ENCODE data around the gene DCC. TPM values are rescaled to one million over a fixed set of nuclear protein-coding genes. Genes with fewer than 3 reads are reported as not detected.

The DCC gene
- total RNA-seq, 3 donors from 2014 or later (not counting 1 experiment from before 2014, with no cell fraction given) = not detected

- H3K9me3 Mint-ChIP-seq = peaks cover 7 to 11% of the 10 kb centered on the region in 2 donors
- Histone ChIP-seq H3K27me3 (ENCODE audit: control insufficient read depth, insufficient read depth, low read length) (no peaks in the 10 kb centered on the region), H3K4me1 (ENCODE audit: control insufficient read depth, insufficient read depth, low read length) (no peaks in the 10 kb centered on the region), H3K27ac (ENCODE audit: low read length) (no peak overlapping the region), H3K4me3 (ENCODE audit: low read length) (no peak overlapping the region), H3K36me3 (ENCODE audit: control insufficient read depth, insufficient read depth, low read length) (no peaks in the 10 kb centered on the region), H3K9me3 (ENCODE audit: control insufficient read depth, insufficient read depth, low read length) (no peaks in the 10 kb centered on the region)
- ATAC-seq (no peak), DNase-seq (no peak)
- no peak for TF ChIP-seq CTCF (IDR thresholded peaks at IDR 0.05)
- H3K36me3 Mint-ChIP-seq = no peaks in the 10 kb centered on the region
- no peaks in the 10 kb centered on the region for H3K4me1 Mint-ChIP-seq
- 78% methylated on average over 4 of the region's 6 CpGs for WGBS (ENCODE audit: insufficient coverage)
- H3K4me3 Mint-ChIP-seq = no peak overlapping the region
- no peak overlapping the region for H3K27ac Mint-ChIP-seq
- intact Hi-C loops (cut with micrococcal nuclease) = no loop called here
- no peaks in the 10 kb centered on the region for H3K27me3 Mint-ChIP-seq (ENCODE audit: low read depth in 2 of 2)
Observed at GRCh38 chr18:53426666-53427184, 1086.7 kb downstream of the DCC start.

GRCh38 chr18:53441761-53442414, 1101.9 kb downstream of the DCC start:
- ATAC-seq (no peak), DNase-seq (no peak)
- 67% methylated on average over 3 of the region's 3 CpGs for WGBS (ENCODE audit: insufficient coverage)
- Histone ChIP-seq H3K27me3 (ENCODE audit: control insufficient read depth, insufficient read depth, low read length) (no peaks in the 10 kb centered on the region), H3K4me1 (ENCODE audit: control insufficient read depth, insufficient read depth, low read length) (no peaks in the 10 kb centered on the region), H3K36me3 (ENCODE audit: control insufficient read depth, insufficient read depth, low read length) (no peaks in the 10 kb centered on the region), H3K27ac (ENCODE audit: low read length) (no peak overlapping the region), H3K4me3 (ENCODE audit: low read length) (no peak overlapping the region), H3K9me3 (ENCODE audit: control insufficient read depth, insufficient read depth, low read length) (no peaks in the 10 kb centered on the region)
- no peak for TF ChIP-seq CTCF (IDR thresholded peaks at IDR 0.05)
- H3K4me3 Mint-ChIP-seq = no peak overlapping the region
- H3K27ac Mint-ChIP-seq = no peak overlapping the region
- intact Hi-C loops (cut with micrococcal nuclease) = no loop called here
- peaks cover 10 to 11% of the 10 kb centered on the region in 2 donors for H3K9me3 Mint-ChIP-seq
- H3K4me1 Mint-ChIP-seq = no peaks in the 10 kb centered on the region
- H3K27me3 Mint-ChIP-seq (ENCODE audit: low read depth in 2 of 2) = no peaks in the 10 kb centered on the region
- no peaks in the 10 kb centered on the region for H3K36me3 Mint-ChIP-seq

- H3K4me1 Mint-ChIP-seq = no peaks in the 10 kb centered on the region
- no peak for TF ChIP-seq CTCF (IDR thresholded peaks at IDR 0.05)
- DNase-seq = no peak
- H3K27me3 Mint-ChIP-seq (ENCODE audit: low read depth in 2 of 2) = no peaks in the 10 kb centered on the region
- intact Hi-C loops (cut with micrococcal nuclease) = no loop called here
- H3K9me3 ChIP-seq (ENCODE audit: control insufficient read depth, insufficient read depth, low read length) = no peaks in the 10 kb centered on the region
- WGBS (ENCODE audit: insufficient coverage) = 73% methylated on average over 3 of the region's 3 CpGs
- H3K4me3 ChIP-seq (ENCODE audit: low read length) = no peak overlapping the region
- ATAC-seq = no peak
- H3K27me3 ChIP-seq (ENCODE audit: control insufficient read depth, insufficient read depth, low read length) = no peaks in the 10 kb centered on the region
- H3K9me3 Mint-ChIP-seq = peaks cover 10 to 11% of the 10 kb centered on the region in 2 donors
- H3K4me1 ChIP-seq (ENCODE audit: control insufficient read depth, insufficient read depth, low read length) = no peaks in the 10 kb centered on the region
- H3K36me3 ChIP-seq (ENCODE audit: control insufficient read depth, insufficient read depth, low read length) = no peaks in the 10 kb centered on the region
- H3K4me3 Mint-ChIP-seq = no peak overlapping the region
- H3K27ac Mint-ChIP-seq = no peak overlapping the region
- H3K36me3 Mint-ChIP-seq = no peaks in the 10 kb centered on the region
- no peak overlapping the region for H3K27ac ChIP-seq (ENCODE audit: low read length)
Observed at GRCh38 chr18:53442415-53442783, 1102.4 kb downstream of the DCC start.

GRCh38 chr18:53443336-53443735, 1103.3 kb downstream of the DCC start:
- no peak overlapping the region for H3K4me3 Mint-ChIP-seq
- no peak for ATAC-seq
- H3K27me3 ChIP-seq (ENCODE audit: control insufficient read depth, insufficient read depth, low read length) = no peaks in the 10 kb centered on the region
- H3K9me3 ChIP-seq (ENCODE audit: control insufficient read depth, insufficient read depth, low read length) = no peaks in the 10 kb centered on the region
- H3K27ac ChIP-seq (ENCODE audit: low read length) = no peak overlapping the region
- H3K4me1 ChIP-seq (ENCODE audit: control insufficient read depth, insufficient read depth, low read length) = no peaks in the 10 kb centered on the region
- peaks cover 9 to 11% of the 10 kb centered on the region in 2 donors for H3K9me3 Mint-ChIP-seq
- intact Hi-C loops (cut with micrococcal nuclease) = no loop called here
- TF ChIP-seq CTCF (IDR thresholded peaks at IDR 0.05) = no peak
- H3K36me3 ChIP-seq (ENCODE audit: control insufficient read depth, insufficient read depth, low read length) = no peaks in the 10 kb centered on the region
- 64% methylated on average over 1 of the region's 2 CpGs for WGBS (ENCODE audit: insufficient coverage)
- H3K4me3 ChIP-seq (ENCODE audit: low read length) = no peak overlapping the region
- H3K4me1 Mint-ChIP-seq = no peaks in the 10 kb centered on the region
- no peak overlapping the region for H3K27ac Mint-ChIP-seq
- DNase-seq = no peak
- no peaks in the 10 kb centered on the region for H3K36me3 Mint-ChIP-seq
- no peaks in the 10 kb centered on the region for H3K27me3 Mint-ChIP-seq (ENCODE audit: low read depth in 2 of 2)
